Bronchial epithelial cell (primary cell): ENCODE data around the gene PLEKHA7. TPM values are rescaled to one million over a fixed set of nuclear protein-coding genes. Genes with fewer than 3 reads are reported as not detected.

ENCODE experiments used
- DNase-seq: peaks from one replicate; pipeline ENCODE4 v3.0.0-alpha.2; 2010; ENCODE audit warnings: low read depth
- FAIRE-seq: peaks from 2 replicates; lab custom pipeline; 2011; peaks lifted over from hg19 to GRCh38; lab: Jason Lieb, UNC
- H3K27me3 ChIP-seq: 2 replicates; pipeline ENCODE4 v1.5.1; 2011; ENCODE audit warnings: low read length; ENCODE audit not compliant: control insufficient read depth, insufficient read depth
- H3K36me3 ChIP-seq: 2 replicates; pipeline ENCODE4 v1.5.1; 2011; ENCODE audit warnings: low read length; ENCODE audit not compliant: control insufficient read depth, insufficient read depth
- H3K4me3 ChIP-seq: 2 replicates; pipeline ENCODE4 v1.5.1; 2011; ENCODE audit warnings: mild to moderate bottlenecking, low read depth, low read length, control low read depth
- total RNA-seq: library from RNA; depleted of rRNA; stranded (reverse); fragments of >200 nt; gene quantifications from 2 replicates; pipeline ENCODE4 v1.2.1, GENCODE V29; 2014
- TF ChIP-seq, protein P1 (sequence below): IDR thresholded peaks from 2 replicates; pipeline ENCODE4 v1.5.1; 2011; ENCODE audit warnings: mild to moderate bottlenecking, moderate library complexity, low read length, control low read depth, inconsistent platforms; ENCODE audit not compliant: insufficient read depth, severe bottlenecking

PLEKHA7 gene
- total RNA-seq, 1 donor from 2014 or later: 2.4 TPM

DNA sequence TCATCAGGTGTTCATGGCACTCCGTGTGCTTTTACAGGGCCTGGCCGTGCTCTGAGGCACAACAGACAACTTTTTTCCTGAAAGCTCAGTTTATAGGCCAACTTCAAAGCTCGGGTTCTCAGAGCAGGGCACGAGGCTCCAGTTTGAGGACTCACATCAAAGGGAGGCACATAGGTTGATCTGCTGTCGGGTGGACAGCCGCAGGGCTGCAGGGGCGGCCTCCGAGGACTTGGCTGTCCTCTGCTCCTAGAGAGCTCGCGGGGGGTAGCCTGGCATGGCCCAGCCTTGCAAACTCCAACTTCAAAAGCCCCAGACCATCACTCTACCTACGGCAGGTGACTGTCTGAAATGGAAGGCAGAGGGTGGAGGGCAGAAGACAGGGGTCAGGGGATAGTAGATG lies 244.2 kb downstream of the PLEKHA7 start:
- DNase-seq: no peak
- Histone ChIP-seq H3K27me3 (no peaks in the 10 kb centered on the region), H3K4me3 (no peak overlapping the region), H3K36me3 (no peaks in the 10 kb centered on the region)
- TF ChIP-seq, protein P1, sequence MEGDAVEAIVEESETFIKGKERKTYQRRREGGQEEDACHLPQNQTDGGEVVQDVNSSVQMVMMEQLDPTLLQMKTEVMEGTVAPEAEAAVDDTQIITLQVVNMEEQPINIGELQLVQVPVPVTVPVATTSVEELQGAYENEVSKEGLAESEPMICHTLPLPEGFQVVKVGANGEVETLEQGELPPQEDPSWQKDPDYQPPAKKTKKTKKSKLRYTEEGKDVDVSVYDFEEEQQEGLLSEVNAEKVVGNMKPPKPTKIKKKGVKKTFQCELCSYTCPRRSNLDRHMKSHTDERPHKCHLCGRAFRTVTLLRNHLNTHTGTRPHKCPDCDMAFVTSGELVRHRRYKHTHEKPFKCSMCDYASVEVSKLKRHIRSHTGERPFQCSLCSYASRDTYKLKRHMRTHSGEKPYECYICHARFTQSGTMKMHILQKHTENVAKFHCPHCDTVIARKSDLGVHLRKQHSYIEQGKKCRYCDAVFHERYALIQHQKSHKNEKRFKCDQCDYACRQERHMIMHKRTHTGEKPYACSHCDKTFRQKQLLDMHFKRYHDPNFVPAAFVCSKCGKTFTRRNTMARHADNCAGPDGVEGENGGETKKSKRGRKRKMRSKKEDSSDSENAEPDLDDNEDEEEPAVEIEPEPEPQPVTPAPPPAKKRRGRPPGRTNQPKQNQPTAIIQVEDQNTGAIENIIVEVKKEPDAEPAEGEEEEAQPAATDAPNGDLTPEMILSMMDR: no peak
- no peak for FAIRE-seq

DNA sequence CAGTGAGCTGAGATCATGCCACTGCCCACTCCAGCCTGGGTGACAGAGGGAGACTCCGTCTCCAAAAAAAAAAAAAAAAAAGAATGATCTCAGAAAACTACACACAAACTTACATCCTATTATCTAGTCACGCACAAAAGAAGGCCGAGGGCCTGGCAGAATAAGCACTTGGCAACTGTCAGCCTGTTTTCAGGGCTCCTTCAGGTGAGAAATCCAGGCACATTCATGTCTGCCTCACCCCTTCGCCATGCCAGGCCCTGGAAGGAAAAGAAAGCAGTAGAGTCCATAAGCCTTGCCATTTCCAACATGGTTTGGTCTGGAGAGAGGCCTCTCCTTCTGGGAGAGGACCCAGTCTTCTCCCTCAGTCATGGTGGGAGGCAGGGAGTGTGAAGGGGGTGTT lies 244.8 kb downstream of the PLEKHA7 start:
- no peak for FAIRE-seq
- DNase-seq: no peak
- H3K36me3 ChIP-seq: no peaks in the 10 kb centered on the region
- no peaks in the 10 kb centered on the region for H3K27me3 ChIP-seq
- TF ChIP-seq, protein P1: no peak
- no peak overlapping the region for H3K4me3 ChIP-seq

DNA sequence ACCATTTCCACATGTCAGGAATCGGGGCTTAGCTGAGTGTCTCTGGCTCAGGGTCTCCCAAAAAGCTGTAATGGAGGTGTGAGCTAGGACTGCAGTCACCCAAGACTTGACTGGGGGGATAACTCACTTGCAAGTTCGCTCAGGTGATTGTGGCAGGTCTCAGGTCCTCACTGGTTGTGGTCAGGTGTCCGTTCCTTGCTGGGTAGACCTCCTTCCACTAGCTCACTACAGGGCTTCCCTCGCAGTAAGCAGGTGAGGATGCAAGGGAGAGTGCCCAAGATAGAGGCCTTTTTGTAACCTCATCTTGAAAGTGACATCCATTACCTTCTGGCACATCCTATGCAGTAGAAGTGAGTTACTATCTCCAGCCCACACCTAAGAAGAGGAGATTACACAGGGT lies 246.3 kb downstream of the PLEKHA7 start:
- DNase-seq (no peak), FAIRE-seq (no peak)
- Histone ChIP-seq H3K27me3 (no peaks in the 10 kb centered on the region), H3K36me3 (no peaks in the 10 kb centered on the region), H3K4me3 (no peak overlapping the region)
- TF ChIP-seq, protein P1: no peak

DNA sequence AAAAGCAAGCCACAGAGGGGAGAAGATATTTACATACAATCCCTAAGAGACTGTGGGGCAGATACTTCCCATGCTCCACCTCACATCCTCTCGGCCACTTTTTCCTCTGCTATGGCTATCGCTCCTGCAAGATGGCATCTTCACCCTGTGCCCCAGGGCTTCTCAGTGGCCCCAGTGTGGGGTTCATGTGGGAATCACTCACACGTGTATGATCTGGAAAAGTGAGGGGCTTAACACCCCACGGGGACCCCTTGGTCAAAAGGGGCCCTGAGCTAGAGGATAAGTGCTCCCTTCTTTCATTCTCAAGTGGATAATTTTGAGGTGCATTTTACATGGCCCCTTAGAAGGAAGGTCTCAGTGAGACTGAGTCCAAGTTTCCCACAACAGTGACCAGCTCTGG lies 247.1 kb downstream of the PLEKHA7 start:
- Histone ChIP-seq H3K36me3 (no peaks in the 10 kb centered on the region), H3K4me3 (no peak overlapping the region), H3K27me3 (no peaks in the 10 kb centered on the region)
- DNase-seq (no peak), FAIRE-seq (no peak)
- TF ChIP-seq, protein P1: no peak

DNA sequence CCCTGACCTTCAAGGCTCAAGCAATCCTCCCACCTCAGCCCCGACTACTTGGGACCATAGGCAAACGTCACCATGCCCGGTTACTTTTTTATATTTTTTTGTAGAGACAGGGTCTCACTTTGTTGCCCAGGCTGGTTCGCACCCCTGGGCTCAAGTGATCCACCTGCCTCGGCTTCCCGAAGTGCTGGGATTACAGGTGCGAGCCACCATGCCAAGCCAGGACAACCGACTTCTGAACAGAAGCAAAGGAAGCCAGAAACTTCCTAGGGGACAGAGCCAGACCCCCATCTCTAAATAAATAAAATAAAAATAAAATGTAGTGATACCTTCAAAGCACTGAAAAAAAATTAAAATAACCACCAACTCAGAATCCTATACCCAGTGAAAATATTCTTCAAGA lies 249.3 kb downstream of the PLEKHA7 start:
- no peak overlapping the region for H3K4me3 ChIP-seq
- FAIRE-seq (no peak), DNase-seq (no peak)
- H3K36me3 ChIP-seq: no peaks in the 10 kb centered on the region
- TF ChIP-seq, protein P1: no peak
- no peaks in the 10 kb centered on the region for H3K27me3 ChIP-seq

DNA sequence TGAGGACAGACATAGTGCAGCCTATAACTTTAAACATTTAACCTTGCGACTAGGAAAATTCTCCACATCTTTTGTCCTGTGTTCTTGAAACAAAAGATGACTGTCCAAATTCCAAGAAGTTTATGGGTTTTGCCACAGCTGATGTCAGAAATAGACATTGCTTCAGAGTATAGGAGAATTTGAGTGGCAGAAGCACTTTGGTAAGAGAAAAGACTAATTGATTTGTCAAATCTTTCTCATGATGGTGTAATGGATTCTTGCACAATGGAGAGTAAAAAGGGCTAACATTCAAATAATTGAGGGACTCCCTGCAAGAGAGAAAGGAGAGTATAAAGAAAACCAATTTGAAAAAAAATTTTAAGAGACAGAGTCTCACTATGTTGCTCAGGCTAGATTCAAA lies 250.5 kb downstream of the PLEKHA7 start:
- no peak for FAIRE-seq
- TF ChIP-seq, protein P1: no peak
- no peak for DNase-seq
- Histone ChIP-seq H3K36me3 (no peaks in the 10 kb centered on the region), H3K4me3 (no peak overlapping the region), H3K27me3 (no peaks in the 10 kb centered on the region)
